T-helper 1 cell treated with Interleukin-12 subunit alpha and Interleukin-12 subunit beta and Interleukin-4 antibody, amounts not matched to agents 30 μg/mL and 1 μg/mL, for 36 hours (primary cell): ENCODE results near the gene LRSAM1.

Experiments used
- H3K27ac Mint-ChIP-seq: one replicate; pipeline ENCODE4 v1.8.0; 2021; ENCODE audit warnings: mild to moderate bottlenecking, mixed read lengths
- H3K27me3 Mint-ChIP-seq: one replicate; pipeline ENCODE4 v1.8.0; 2021; ENCODE audit warnings: low read depth, mixed read lengths
- H3K36me3 Mint-ChIP-seq: one replicate; pipeline ENCODE4 v1.8.0; 2021; ENCODE audit warnings: low read depth, mixed read lengths
- H3K4me1 Mint-ChIP-seq: one replicate; pipeline ENCODE4 v1.8.0; 2021; ENCODE audit warnings: low read depth, mixed read lengths
- H3K4me3 Mint-ChIP-seq: one replicate; pipeline ENCODE4 v1.8.0; 2021; ENCODE audit warnings: mild to moderate bottlenecking, moderate library complexity, mixed read lengths
- H3K9me3 Mint-ChIP-seq: one replicate; pipeline ENCODE4 v1.8.0; 2021; ENCODE audit warnings: mixed read lengths

Gene LRSAM1

DNA sequence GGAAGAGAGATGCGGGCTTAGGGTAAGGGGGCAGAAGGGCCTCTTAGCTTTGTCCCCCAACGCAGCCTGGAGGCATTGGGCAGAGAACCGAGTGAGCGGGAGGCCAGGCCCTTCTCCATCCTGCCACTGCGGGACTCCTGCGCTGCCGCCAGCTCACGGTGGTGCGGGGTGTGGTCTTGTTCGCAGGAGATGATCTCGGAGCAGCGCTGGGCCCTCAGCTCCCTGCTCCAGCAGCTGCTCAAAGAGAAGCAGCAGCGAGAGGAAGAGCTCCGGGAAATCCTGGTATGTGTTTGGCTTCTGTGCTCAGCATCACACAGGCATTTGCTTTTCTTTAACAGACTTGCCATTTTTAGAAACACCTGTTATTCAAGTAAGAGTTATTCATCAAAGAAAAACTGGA lies 41.3 kb downstream of the LRSAM1 start:
- no peaks in the 10 kb centered on the region for H3K27me3 Mint-ChIP-seq
- peaks cover 12% of the 10 kb centered on the region for H3K36me3 Mint-ChIP-seq
- H3K9me3 Mint-ChIP-seq = no peaks in the 10 kb centered on the region
- H3K4me1 Mint-ChIP-seq = no peaks in the 10 kb centered on the region
- no peak overlapping the region for H3K4me3 Mint-ChIP-seq
- H3K27ac Mint-ChIP-seq = no peak overlapping the region

DNA sequence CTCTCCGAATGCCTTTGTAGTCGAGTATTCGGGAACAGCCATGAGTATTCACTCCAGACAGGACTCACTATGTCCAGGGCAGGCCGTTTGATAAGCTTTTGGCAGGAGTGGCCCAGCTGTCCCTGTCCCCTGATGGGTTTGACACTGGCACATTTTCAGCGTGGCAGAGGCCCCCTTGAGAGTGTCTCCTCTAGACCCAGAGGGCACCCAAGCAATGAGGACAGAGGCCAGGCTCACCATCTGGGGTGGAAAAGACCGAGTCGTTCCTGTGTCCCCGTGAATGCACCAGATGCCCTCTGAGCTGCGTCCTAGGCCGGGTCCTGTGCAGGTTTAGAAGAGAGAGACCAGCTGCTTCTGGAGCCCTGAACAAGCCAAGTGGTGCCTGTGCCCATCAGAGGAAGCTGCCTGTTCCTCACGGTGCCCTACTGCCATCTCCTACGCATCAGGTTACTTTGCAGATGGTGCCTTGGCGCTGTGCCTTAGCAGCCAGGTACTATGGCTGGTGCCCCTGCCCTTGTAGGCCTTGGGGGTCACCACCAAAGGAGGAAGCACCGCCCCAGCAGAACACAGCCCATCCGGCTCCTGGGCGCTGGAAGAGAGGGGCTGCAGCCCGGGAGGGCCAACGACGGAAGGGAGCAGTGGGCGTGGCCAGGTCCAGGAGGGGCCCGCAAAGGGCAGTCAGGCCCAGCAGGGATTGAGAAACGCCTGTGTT lies 42.4 kb downstream of the LRSAM1 start:
- no peak overlapping the region for H3K27ac Mint-ChIP-seq
- H3K9me3 Mint-ChIP-seq = no peaks in the 10 kb centered on the region
- H3K4me1 Mint-ChIP-seq = no peaks in the 10 kb centered on the region
- H3K27me3 Mint-ChIP-seq = no peaks in the 10 kb centered on the region
- H3K4me3 Mint-ChIP-seq = no peak overlapping the region
- peaks cover 12% of the 10 kb centered on the region for H3K36me3 Mint-ChIP-seq

DNA sequence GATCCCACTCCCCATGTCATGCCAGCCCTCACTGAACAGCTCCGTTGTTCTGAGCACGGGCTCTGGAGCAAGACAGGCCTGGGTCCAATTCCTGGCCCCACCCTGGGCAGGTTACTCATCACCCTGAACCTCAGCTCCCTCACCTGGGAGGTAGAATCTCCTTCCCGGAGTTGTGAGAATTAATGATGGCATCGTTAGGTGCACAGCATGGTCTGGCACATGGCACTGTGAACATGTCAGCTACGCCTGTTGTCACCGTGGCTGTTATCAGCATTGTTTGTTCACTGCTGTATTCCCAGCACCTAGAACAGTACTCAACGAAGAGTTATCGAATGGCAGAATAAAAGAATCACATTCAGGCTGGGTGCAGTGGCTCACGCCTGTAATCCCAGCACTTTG lies 43.0 kb downstream of the LRSAM1 start:
- H3K36me3 Mint-ChIP-seq = peaks cover 12% of the 10 kb centered on the region
- no peaks in the 10 kb centered on the region for H3K27me3 Mint-ChIP-seq
- H3K4me3 Mint-ChIP-seq = no peak overlapping the region
- H3K27ac Mint-ChIP-seq = no peak overlapping the region
- H3K9me3 Mint-ChIP-seq = no peaks in the 10 kb centered on the region
- no peaks in the 10 kb centered on the region for H3K4me1 Mint-ChIP-seq

DNA sequence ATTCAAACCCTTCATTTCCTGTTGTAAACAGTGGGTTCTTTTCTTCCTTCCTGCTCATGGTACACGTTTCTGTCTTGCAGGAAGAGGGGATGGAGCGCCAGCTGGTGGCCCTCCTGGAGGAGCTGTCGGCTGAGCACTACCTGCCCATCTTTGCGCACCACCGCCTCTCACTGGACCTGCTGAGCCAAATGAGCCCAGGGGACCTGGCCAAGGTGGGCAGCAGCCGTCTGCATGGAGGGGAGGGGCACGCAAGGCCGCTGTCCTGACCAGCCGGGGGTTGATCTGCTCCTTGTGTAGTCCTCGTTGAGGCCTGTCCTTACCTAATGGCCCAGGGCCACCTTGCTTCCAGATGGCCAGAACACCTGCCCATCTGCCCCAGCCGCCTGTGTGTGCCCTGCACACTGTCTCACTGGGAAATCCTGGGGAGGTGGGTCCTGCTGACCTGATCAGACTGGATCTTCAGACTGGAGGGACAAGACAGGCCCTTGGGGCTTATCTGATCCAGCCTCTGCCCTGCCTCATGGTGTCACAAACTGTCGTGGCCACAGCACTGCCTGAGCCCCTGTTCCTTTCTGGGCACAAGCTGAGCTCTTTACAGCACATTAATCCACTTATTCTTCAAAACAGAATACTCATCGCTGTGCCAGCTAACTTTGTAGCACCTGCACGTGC lies 44.7 kb downstream of the LRSAM1 start:
- H3K9me3 Mint-ChIP-seq = no peaks in the 10 kb centered on the region
- H3K4me1 Mint-ChIP-seq = no peaks in the 10 kb centered on the region
- peaks cover 7% of the 10 kb centered on the region for H3K36me3 Mint-ChIP-seq
- no peak overlapping the region for H3K27ac Mint-ChIP-seq
- H3K27me3 Mint-ChIP-seq = no peaks in the 10 kb centered on the region
- H3K4me3 Mint-ChIP-seq = no peak overlapping the region

DNA sequence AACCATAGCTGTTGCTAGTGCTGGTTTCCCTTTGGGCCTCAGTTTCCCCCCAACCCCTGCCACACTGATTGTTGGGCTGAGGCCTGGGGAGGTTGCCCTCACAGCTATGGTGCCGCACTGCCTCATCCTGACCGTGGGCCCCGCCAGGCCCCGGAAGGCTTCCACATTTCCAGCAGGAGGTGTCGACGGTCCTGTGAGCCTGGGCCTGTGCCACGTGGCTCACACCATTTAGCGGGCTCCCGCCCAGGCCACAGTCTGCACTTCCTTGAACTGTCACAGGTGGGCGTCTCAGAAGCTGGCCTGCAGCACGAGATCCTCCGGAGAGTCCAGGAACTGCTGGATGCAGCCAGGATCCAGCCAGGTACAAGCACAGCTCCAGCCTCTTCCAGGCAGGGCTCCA lies 45.7 kb downstream of the LRSAM1 start:
- Mint-ChIP-seq H3K9me3 (no peaks in the 10 kb centered on the region), H3K4me3 (no peak overlapping the region), H3K27me3 (no peaks in the 10 kb centered on the region), H3K27ac (no peak overlapping the region), H3K4me1 (no peaks in the 10 kb centered on the region), H3K36me3 (peaks cover 7% of the 10 kb centered on the region)

DNA sequence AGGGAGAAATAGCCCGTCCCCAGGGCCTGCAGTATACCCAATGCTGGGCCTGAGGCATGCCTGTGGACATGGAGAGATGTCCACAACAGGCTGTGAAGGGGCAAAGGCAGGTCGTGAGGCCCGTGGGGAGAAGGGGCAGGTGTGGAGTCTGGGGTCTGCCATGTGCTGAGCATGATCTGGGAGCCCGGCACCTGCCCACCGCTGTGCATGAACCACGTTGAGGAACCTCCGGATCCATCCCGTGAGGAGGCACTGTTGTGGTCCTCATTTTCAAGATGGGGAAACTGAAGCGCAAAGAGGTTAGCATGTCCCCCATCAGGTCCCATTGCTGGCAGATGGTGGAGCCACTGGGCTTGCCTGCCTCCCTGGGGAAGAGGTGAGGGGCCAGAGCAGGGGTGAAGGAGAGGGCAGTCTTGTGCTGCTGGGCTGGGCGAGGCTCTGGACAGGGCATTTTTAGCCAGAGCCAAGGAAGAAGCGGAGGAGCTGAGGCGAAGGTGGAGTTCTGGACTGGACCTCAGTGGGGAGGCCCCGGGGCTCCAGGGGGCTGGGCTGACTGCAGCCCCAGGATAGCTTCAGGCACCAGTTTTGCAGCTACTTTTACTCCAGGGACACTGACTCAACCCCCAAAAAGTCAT lies 46.5 kb downstream of the LRSAM1 start:
- Mint-ChIP-seq H3K27me3 (no peaks in the 10 kb centered on the region), H3K27ac (no peak overlapping the region), H3K4me1 (no peaks in the 10 kb centered on the region)

DNA sequence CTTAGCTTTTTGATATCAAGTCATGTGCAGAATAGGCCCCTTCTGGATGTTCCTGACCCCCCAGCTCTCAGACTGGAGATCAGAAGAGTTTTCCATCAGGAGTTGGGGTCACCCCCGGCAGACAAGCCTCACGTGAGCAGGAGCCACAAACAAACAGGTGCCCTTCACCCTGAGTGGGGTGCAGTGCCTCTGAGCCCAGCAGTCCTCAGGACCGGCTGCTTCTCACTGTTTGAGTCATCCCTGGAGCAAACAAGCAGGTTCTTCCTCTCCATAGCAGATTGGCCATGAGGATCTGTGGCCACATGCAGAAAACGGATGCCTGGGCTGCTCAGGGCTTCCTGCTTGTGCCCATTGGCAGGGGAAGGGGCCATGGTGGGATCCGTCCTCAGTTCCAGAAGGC lies 47.0 kb downstream of the LRSAM1 start:
- Mint-ChIP-seq H3K27ac (no peak overlapping the region), H3K4me1 (no peaks in the 10 kb centered on the region), H3K36me3 (peaks cover 7% of the 10 kb centered on the region), H3K4me3 (no peak overlapping the region), H3K27me3 (no peaks in the 10 kb centered on the region), H3K9me3 (no peaks in the 10 kb centered on the region)

More for the DNA sequence above, 46.5 kb downstream of the LRSAM1 start:
- no peak overlapping the region for H3K4me3 Mint-ChIP-seq
- no peaks in the 10 kb centered on the region for H3K9me3 Mint-ChIP-seq
- H3K36me3 Mint-ChIP-seq = peaks cover 7% of the 10 kb centered on the region

DNA sequence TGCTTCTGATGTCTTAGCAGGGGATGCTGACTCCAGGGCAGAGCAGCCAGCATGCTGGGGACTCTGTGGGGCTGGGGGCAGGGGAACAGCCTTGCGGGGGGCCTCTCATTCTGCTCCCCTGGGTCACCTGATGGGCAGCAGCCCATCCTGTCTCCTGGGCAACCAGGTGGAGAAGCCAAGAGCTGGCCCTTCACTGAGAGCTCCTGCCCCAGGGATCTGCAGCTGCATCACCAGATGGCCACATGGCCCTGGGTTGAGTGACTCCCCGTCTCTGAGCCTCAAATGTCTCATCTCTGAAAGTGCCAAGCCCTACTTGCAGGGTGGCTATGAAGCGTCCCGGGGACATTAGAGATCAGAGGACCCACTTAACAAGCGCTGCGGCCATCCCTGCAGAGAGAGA lies 49.1 kb downstream of the LRSAM1 start:
- peaks cover 8% of the 10 kb centered on the region for H3K36me3 Mint-ChIP-seq
- no peak overlapping the region for H3K4me3 Mint-ChIP-seq
- no peaks in the 10 kb centered on the region for H3K27me3 Mint-ChIP-seq
- H3K4me1 Mint-ChIP-seq = peaks cover 2% of the 10 kb centered on the region
- no peak overlapping the region for H3K27ac Mint-ChIP-seq
- no peaks in the 10 kb centered on the region for H3K9me3 Mint-ChIP-seq

DNA sequence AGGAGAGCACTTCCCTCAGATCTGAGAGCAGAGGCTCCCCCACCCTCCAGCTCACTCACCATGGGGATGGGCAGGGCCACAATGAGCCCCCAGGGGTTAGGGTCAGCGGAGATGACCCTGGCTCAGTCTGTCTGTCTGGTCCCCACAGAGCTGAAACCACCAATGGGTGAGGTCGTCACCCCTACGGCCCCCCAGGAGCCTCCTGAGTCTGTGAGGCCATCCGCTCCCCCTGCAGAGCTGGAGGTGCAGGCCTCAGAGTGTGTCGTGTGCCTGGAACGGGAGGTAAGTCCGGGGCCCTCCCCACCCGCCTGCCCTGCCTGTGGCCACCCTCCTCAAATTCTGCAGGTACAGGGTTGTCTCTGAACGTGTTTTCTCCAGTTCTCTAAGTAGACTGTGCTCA lies 49.6 kb downstream of the LRSAM1 start:
- Mint-ChIP-seq H3K36me3 (peaks cover 8% of the 10 kb centered on the region), H3K27ac (no peak overlapping the region), H3K27me3 (no peaks in the 10 kb centered on the region), H3K4me1 (peaks cover 2% of the 10 kb centered on the region), H3K9me3 (no peaks in the 10 kb centered on the region), H3K4me3 (no peak overlapping the region)

DNA sequence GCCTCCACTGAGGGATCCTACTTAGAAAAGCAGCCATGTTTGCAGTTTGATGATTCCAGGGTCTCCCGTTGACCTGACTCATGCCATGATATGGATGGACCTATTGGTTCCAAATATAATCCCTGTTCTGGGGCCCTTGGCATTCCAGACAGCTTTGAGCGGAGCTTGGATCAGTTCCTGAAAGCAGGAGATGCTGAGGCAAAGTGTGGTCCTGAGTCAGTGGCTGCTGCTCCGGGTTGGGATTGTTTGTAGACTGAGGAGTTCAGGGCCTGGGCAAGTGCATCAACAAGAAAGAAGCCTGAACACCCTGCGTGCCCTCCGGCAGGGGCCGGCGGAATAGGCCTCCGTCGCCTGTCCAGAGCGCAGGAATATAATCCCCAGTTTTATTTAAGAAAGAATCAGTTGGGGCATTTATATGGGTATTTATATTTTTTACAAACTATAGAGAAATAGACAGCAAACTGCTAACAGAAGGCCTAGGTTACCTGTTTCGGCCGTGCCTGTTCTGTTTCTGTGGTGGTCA lies 50.6 kb downstream of the LRSAM1 start:
- Mint-ChIP-seq H3K4me3 (no peak overlapping the region), H3K27ac (no peak overlapping the region)

DNA sequence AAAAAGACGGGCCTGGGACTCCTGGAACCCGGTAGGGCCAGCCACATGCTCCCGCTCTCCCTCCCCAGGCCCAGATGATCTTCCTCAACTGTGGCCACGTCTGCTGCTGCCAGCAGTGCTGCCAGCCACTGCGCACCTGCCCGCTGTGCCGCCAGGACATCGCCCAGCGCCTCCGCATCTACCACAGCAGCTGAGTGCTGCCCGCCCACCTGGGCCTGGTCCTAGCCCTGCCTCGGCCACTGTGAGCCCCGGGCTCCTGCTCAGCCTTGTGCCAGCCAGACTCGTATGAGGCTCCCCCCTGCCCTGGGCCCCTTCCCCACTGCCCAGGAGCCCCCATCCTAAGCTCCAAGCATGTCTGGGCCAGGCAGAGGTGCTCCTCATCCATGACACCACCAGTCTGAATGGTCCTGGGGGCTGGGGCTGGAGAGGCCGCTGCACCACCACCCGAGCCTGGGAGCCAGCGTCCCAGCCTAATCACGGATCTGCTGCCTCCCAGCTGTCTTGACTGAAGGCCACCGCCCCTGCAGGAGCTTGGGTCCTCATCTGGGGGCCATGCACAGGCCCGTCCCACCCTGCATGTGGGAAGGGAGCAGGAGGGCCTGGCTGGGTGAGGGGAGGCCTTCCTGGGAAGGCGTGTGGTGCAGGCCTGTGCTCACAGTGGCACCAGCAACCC lies 51.5 kb downstream of the LRSAM1 start:
- Mint-ChIP-seq H3K9me3 (no peaks in the 10 kb centered on the region), H3K36me3 (peaks cover 3% of the 10 kb centered on the region), H3K4me1 (peaks cover 2% of the 10 kb centered on the region), H3K27me3 (no peaks in the 10 kb centered on the region), H3K27ac (no peak overlapping the region), H3K4me3 (no peak overlapping the region)

More for the DNA sequence above, 50.6 kb downstream of the LRSAM1 start:
- peaks cover 3% of the 10 kb centered on the region for H3K36me3 Mint-ChIP-seq
- H3K27me3 Mint-ChIP-seq = no peaks in the 10 kb centered on the region
- no peaks in the 10 kb centered on the region for H3K9me3 Mint-ChIP-seq
- H3K4me1 Mint-ChIP-seq = peaks cover 2% of the 10 kb centered on the region

DNA sequence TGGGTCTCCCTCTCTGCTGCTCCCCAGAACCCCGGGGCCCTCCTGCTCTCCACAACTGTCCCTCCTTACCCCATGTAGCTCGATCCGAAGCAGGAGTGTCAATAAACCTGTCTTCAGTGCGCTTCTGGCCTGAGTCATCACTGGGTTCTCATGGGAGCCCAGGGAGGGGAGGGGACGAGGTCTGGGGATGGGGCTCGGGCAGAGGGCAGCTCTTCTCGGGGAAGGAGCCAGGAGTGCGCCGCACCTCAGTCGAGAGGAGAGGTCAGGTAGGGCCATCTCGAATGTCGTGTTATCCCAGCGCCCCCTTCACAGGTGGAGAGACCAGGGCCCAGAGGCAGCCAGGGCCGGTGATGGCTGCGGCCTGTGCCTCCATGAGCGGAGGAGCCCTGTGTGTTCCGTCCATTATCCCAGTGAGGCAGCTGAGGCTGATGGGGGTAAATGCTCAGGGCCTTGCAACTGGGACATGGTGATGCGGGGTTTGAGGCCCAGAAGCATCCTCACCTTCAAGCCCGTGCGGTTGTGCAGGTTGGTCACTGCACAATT lies 52.1 kb downstream of the LRSAM1 start:
- no peaks in the 10 kb centered on the region for H3K9me3 Mint-ChIP-seq
- no peak overlapping the region for H3K27ac Mint-ChIP-seq
- no peak overlapping the region for H3K4me3 Mint-ChIP-seq
- peaks cover 3% of the 10 kb centered on the region for H3K36me3 Mint-ChIP-seq
- peaks cover 2% of the 10 kb centered on the region for H3K4me1 Mint-ChIP-seq
- H3K27me3 Mint-ChIP-seq = no peaks in the 10 kb centered on the region

DNA sequence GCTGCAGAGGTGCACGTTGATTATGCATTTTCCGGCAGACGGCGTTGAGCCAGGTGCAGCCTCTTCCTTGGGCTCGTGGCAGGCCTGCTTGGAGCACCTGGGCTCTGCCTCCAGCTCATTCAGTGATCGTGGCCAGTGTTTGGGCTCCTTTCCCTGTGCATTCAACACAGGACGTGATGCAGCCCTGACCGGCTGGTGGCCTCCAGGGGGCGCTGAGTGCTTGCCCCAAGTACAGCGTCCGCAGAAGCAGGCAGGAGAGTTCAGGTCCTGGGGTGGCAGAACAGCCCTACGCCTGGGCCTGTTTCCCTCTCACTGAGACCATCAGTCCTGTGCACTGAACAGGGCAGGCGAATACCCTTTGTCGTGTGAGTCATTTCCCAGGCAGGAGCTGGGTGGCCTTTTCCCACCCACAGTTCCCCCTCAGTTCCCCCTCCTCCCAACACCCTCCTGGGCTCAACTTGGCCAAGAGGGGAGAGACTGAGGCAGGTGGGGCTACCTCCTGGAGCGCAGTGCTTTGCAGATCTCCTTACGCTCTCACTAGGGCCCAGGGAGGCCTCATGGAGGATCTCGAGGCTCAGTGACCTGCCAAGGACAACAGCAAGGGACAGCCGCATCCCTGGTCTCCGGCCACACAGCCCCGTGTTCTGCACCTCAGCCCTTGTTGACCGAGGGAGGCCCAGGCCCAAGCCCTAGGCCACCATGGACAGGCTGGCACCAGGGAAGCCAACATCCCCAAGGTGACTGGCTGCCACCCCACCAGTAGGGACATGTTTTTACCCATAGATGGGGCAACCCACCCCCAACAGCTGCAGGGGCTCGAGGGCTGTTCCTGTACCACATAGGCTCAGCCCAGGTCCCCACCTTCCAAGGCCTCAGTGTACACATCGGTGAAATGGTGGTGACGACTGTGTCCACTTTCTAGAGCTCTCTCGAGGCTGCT lies 52.9 kb downstream of the LRSAM1 start:
- Mint-ChIP-seq H3K36me3 (peaks cover 5% of the 10 kb centered on the region), H3K27me3 (no peaks in the 10 kb centered on the region), H3K9me3 (no peaks in the 10 kb centered on the region), H3K4me3 (no peak overlapping the region), H3K4me1 (peaks cover 2% of the 10 kb centered on the region), H3K27ac (no peak overlapping the region)
